Activated CD4-positive, CD25-positive, alpha-beta regulatory T cell treated with anti-CD3 and anti-CD28 coated beads, Interleukin-2, amount 50 U/mL, for 24 hours (primary cell): ENCODE measurements around the gene SFRP4.
"Not testable (repeated sequence)": the region's sequence is repeated elsewhere in the genome, so short reads cannot be mapped to it uniquely, and the experiment has no call there.

ENCODE experiments used
- ATAC-seq, 2 donors: fragments of 150-1000 bp; cut with Tn5 transposase; one replicate each; pipeline ENCODE4 v1.10.0; 2021; ENCODE audit warnings: mild to moderate bottlenecking in 1 of 2, moderate library complexity in 1 of 2

The SFRP4 gene

GRCh38 chr7:37916673-37917660 lies at the start of gene SFRP4:
Gene SFRP4 (minus strand): TSS chr7:37916817. CDS start chr7:37916537, 280 bp downstream.
- no peak for ATAC-seq

GRCh38 chr7:37964196-37964595 lies 47.6 kb upstream of the SFRP4 start:
- no peak for ATAC-seq

GRCh38 chr7:37961251-37961650 lies 44.6 kb upstream of the SFRP4 start:
- no peak for ATAC-seq

- no peak for ATAC-seq
Observed at GRCh38 chr7:37960483-37960882, 43.9 kb upstream of the SFRP4 start.

GRCh38 chr7:37957221-37957970 lies 40.8 kb upstream of the SFRP4 start:
- ATAC-seq: no peak

- no peak for ATAC-seq
Observed at GRCh38 chr7:37956791-37957190, 40.2 kb upstream of the SFRP4 start.

GRCh38 chr7:37954217-37954616 lies 37.6 kb upstream of the SFRP4 start:
- ATAC-seq: not testable (repeated sequence)

- no peak for ATAC-seq
Observed at GRCh38 chr7:37952240-37952639, 35.6 kb upstream of the SFRP4 start.

GRCh38 chr7:37947941-37948210 lies 31.3 kb upstream of the SFRP4 start:
- no peak for ATAC-seq

GRCh38 chr7:37947138-37947940 lies 30.7 kb upstream of the SFRP4 start:
- ATAC-seq: no peak

- no peak for ATAC-seq
Observed at GRCh38 chr7:37945336-37945735, 28.7 kb upstream of the SFRP4 start.

- no peak for ATAC-seq
Observed at GRCh38 chr7:37944737-37945054, 28.1 kb upstream of the SFRP4 start.

- no peak for ATAC-seq
Observed at GRCh38 chr7:37943905-37944736, 27.5 kb upstream of the SFRP4 start.

GRCh38 chr7:37942934-37943610 lies 26.5 kb upstream of the SFRP4 start:
- ATAC-seq: no peak

GRCh38 chr7:37933018-37933566 lies 16.5 kb upstream of the SFRP4 start:
- no peak for ATAC-seq

GRCh38 chr7:37932543-37932942 lies 15.9 kb upstream of the SFRP4 start:
- ATAC-seq: no peak

- ATAC-seq: no peak
Observed at GRCh38 chr7:37930226-37930948, 13.8 kb upstream of the SFRP4 start.

GRCh38 chr7:37928878-37929277 lies 12.3 kb upstream of the SFRP4 start:
- ATAC-seq: no peak

- no peak for ATAC-seq
Observed at GRCh38 chr7:37927773-37928444, 11.3 kb upstream of the SFRP4 start.

GRCh38 chr7:37925620-37926019 lies 9.0 kb upstream of the SFRP4 start:
- ATAC-seq: no peak
